Heart right ventricle (tissue), 16 donors: Measurements from ENCODE around the gene IFI30. TPM values are rescaled to one million over a fixed set of nuclear protein-coding genes. Genes with fewer than 3 reads are reported as not detected.

ENCODE experiments used
- ATAC-seq, 8 donors: fragments of 200-7000 bp; cut with Tn5 transposase; one replicate each; pipeline ENCODE4 v1.9.1; 2020; ENCODE audit warnings: mild to moderate bottlenecking in 8 of 8, moderate library complexity in 8 of 8, moderate number of reproducible peaks in 1 of 8
- DNase-seq, 2 donors: peaks; one replicate each; pipeline ENCODE4 v3.0.0-alpha.2; 2020
- H3K27ac ChIP-seq, 10 donors: fragments of 200-600 bp; sonication (generic) in 2 of 10; one replicate each; pipeline versions ENCODE4 v1.5.0 to v1.8.0; 2020 to 2022; ENCODE audit warnings: mild to moderate bottlenecking in 3 of 10
- H3K27me3 ChIP-seq, 7 donors: fragments of 200-600 bp; one replicate each; pipeline ENCODE4 v1.8.0; 2021 to 2022; ENCODE audit warnings: mild to moderate bottlenecking in 2 of 7
- H3K36me3 ChIP-seq, 9 donors: fragments of 200-600 bp; sonication (generic) in 1 of 9; one replicate each; pipeline versions ENCODE4 v1.5.0 to v1.8.0; 2020 to 2022; ENCODE audit warnings: mild to moderate bottlenecking in 2 of 9
- H3K4me1 ChIP-seq, 9 donors: fragments of 200-600 bp; sonication (generic) in 1 of 9; one replicate each; pipeline versions ENCODE4 v1.5.0 to v1.8.0; 2020 to 2022; ENCODE audit warnings: mild to moderate bottlenecking in 4 of 9
- H3K4me3 ChIP-seq, 10 donors: fragments of 200-600 bp; sonication (generic) in 2 of 10; one replicate each; pipeline versions ENCODE4 v1.5.0 to v1.8.0; 2020 to 2022; ENCODE audit warnings: mild to moderate bottlenecking in 7 of 10, moderate library complexity in 2 of 10
- H3K9me3 ChIP-seq, 11 donors: fragments of 200-600 bp in 10 of 11; sonication (generic) in 2 of 11; one replicate each; pipeline versions ENCODE4 v1.5.0 to v1.8.0; 2013 to 2022; ENCODE audit warnings: mild to moderate bottlenecking in 2 of 11, control low read depth in 1 of 11, moderate library complexity in 1 of 11
- CTCF ChIP-seq, 9 donors: fragments of 200-600 bp; sonication (generic) in 2 of 9; IDR thresholded peaks; one replicate each; pipeline versions ENCODE4 v1.5.0 to v1.8.0; 2021 to 2022; ENCODE audit warnings: antibody characterized with exemption in 9 of 9, mild to moderate bottlenecking in 5 of 9, moderate library complexity in 1 of 9
- WGBS, 2 donors: extraction: QIAGEN DNeasy Blood & Tissue Kit; methylation state at CpG; one replicate each; pipeline ENCODE4 v1.1.7; 2013; ENCODE audit warnings: inconsistent platforms in 1 of 2; 5-methylcytosine and 5-hydroxymethylcytosine counted together
- intact Hi-C, 10 donors: fragments of 100-400 bp; cut with DNase I; formaldehyde crosslinking; loops; one replicate each; pipeline versions ENCODE4 v1.11.1 to v1.14.2; 2022
- polyA plus RNA-seq, 2 donors: library from polyadenylated mRNA; stranded (reverse); fragments of 200-250 nt; gene quantifications; one replicate each; pipeline ENCODE4 v1.2.3, GENCODE V29; 2013
- total RNA-seq, 10 donors: library from RNA; stranded (reverse); fragmentation: NEBNext Ultra II Directional in 3 of 10; extraction: Animal tissue kit (Norgen Biotek cat#: 25700) in 3 of 10; gene quantifications; one replicate each; pipeline versions ENCODE4 v1.2.1 to v1.2.4, GENCODE V29; 2021 to 2023
- donor health status: Arrhythmogenic right ventricular cardiomyopathy.
- donor health status: ischemic (EF 13 %, LVEDD 7.1; RV severe dilation, severe dysfunction).
- donor health status: healthy with polysubstance abuse.
- donor health status: DM: no; HTN: yes; CAD: no.
- donor health status: DM: no; HTN: no; CAD: no.
- donor health status: ischemic (EF 25% LVEDD 6.9; RV normal size, moderate dysfunction).
- donor health status: ischemic (EF 25% LVEDD 5.7; RV mildly dilated, moderate dysfunction).
- donor health status: healthy.
- donor health status: DM: yes; HTN: yes; CAD: no.
- donor health status: Ischemic cardiomyopathy.
- donor health status: ischemic (EF 35%, LVEDD 5.7; RV mildly dilated, moderate dysfunction).
- donor health status: nonischemic (EF 11% LVEDD 7.7; RV severe dilation, severe dysfunction).
- donor health status: DM: yes; HTN: yes; CAD: no.
- donor health status: PGD.
- donor health status: ischemic (EF 29% LVEDD 5.4; RV normal size, mild dysfunction).
- donor health status: nonischemic (EF 23%, LVEDD 6.1; RV moderate dilation, normal function).

Gene IFI30
- total and polyA plus RNA-seq, 12 donors, result 6.5 to 241 (median 11.9) TPM

- H3K4me1 ChIP-seq, result peaks cover 11 to 35% (median 22%) of the 10 kb centered on the region in 9 donors
- intact Hi-C loops, result loop anchor here in 6 of 10 donors (5.0 to 10.0 kb wide), 5 partner anchors 121 to 211 kb away; partner anchors contain the start of genes SSBP4 (in 3 of the 6), LRRC25 (in 1 of the 6) and LSM4 (in 1 of the 6)
- no peaks in the 10 kb centered on the region for H3K9me3 ChIP-seq
- TF ChIP-seq CTCF (IDR thresholded peaks at IDR 0.05), result no peak
- peaks cover 0 to 4% (median 0%) of the 10 kb centered on the region in 7 donors for H3K27me3 ChIP-seq
- peak overlapping the region; percentile 45 to 80 (median 72) for H3K4me3 ChIP-seq
- peak overlapping the region in 9 of 10 donors; percentile 52 to 95 (median 64) for H3K27ac ChIP-seq
- ATAC-seq (peak in 2 of 8 donors; percentile 1 to 32), DNase-seq (peak; percentile 39 to 62)
- H3K36me3 ChIP-seq, result peaks cover 0 to 33% (median 13%) of the 10 kb centered on the region in 9 donors
- WGBS, 2 donors, result 1% methylated on average over 38 of the region's 38 CpGs
These were observed 29.8 kb downstream of the IFI30 start for GRCh38 chr19:18203408-18203862.

DNA sequence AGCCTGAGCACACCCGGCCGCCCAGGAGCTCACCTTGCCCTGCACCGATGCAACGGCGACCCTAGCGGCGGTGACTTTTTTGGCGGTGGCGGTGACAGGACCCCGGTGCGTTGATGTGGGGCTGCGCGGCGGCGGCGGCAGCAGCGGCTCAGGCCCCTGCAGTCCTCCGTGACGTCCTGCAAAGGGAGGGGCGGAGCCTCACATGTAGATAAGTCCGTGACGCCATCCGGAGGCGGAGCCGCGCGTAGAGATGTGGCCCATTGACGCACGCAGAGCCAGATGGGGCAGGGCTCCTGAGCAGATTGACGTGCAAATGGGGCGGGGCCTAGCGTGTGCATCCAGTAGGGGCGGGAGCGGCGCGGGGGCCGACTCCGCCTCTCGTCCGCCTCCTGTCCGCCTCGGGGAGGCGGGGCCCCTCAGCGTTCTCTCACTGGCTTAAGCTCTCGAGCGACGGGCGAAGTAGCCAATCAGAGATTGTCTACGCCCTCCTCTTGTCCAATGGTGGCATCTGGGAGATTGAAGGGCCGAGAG is 30.3 kb downstream of the IFI30 start, which contains the start of gene RAB3A:
Gene RAB3A (minus strand): TSS at position 180 of the 531 bp plus-strand sequence. CDS start 1,302 bp downstream, outside the sequence.
- ATAC-seq (peak; percentile 93 to 96 (median 94)), DNase-seq (peak; percentile 100)
- H3K36me3 ChIP-seq, result peaks cover 0 to 28% (median 12%) of the 10 kb centered on the region in 9 donors
- peaks cover 0 to 8% (median 0%) of the 10 kb centered on the region in 7 donors for H3K27me3 ChIP-seq
- H3K4me3 ChIP-seq, result peak within 1 kb of the TSS; percentile 51 to 80 (median 72)
- 0% methylated on average over 50 of the region's 50 CpGs for WGBS, 2 donors
- peak within 1 kb of the TSS; percentile 94 to 100 (median 97) for H3K27ac ChIP-seq
- peaks cover 11 to 35% (median 22%) of the 10 kb centered on the region in 9 donors for H3K4me1 ChIP-seq
- peak in 2 of 9 donors; percentile 12 to 21 for TF ChIP-seq CTCF (IDR thresholded peaks at IDR 0.05)
- H3K9me3 ChIP-seq, result no peaks in the 10 kb centered on the region
- intact Hi-C loops, result loop anchor here in 8 of 10 donors (1.0 to 10.0 kb wide), 9 partner anchors 12 to 211 kb away; partner anchors contain the start of genes SSBP4 (in 3 of the 8), LRRC25 (in 1 of the 8), LSM4 (in 1 of the 8) and PDE4C (in 1 of the 8)

DNA sequence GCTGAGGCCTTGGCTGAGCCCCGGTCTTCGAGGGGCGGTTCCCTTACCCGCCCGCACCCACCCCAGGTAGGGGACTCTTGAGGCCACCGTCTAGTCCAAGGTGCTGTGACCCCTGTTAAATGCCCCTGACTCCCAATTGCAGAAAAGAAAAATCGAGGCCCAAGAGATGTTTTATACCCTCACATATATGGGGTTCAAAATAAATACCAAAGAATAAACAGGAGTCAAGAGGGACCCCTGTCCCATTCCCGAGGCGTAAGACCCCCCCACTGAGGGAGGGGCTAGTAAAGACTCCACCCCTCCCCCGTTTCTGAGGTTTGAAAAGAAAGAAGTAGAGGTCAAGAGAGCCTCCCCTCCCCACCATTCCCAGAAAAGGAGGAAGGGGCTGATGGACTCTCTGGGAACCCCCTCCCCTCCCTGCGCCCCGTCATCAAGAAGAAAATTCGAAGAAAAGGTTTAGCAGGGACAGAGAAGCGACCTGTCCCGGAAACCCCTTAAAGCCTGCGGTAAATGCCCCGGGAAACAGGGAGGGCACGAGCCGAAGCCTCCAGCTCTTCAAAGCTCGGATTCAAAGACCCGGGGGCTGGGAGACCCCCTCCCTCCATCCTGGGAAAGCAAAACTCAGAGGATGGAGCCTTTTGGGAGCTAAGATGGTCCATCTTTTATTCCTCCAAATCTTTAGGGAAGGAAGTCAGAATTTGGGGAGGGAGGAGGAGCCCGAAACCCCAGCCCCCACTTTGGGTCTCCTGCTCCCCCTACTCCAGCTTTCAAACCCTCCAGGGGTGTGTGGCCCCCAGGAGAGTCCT is 31.0 kb downstream of the IFI30 start:
- peaks cover 11 to 35% (median 22%) of the 10 kb centered on the region in 9 donors for H3K4me1 ChIP-seq
- intact Hi-C loops, result loop anchor here in 9 of 10 donors (1.0 to 10.0 kb wide), 13 partner anchors 12 to 210 kb away; partner anchors contain the start of genes LSM4 (in 3 of the 9), SSBP4 (in 3 of the 9), LRRC25 (in 1 of the 9) and PDE4C (in 1 of the 9)
- TF ChIP-seq CTCF (IDR thresholded peaks at IDR 0.05), result no peak
- peak overlapping the region; percentile 94 to 100 (median 97) for H3K27ac ChIP-seq
- peaks cover 0 to 11% (median 2%) of the 10 kb centered on the region in 7 donors for H3K27me3 ChIP-seq
- DNase-seq, result peak; percentile 43 to 80
- H3K36me3 ChIP-seq, result peaks cover 0 to 22% (median 8%) of the 10 kb centered on the region in 9 donors
- peak overlapping the region; percentile 40 to 80 (median 65) for H3K4me3 ChIP-seq
- 0 to 1% methylated on average over 22 of the region's 22 CpGs for WGBS, 2 donors
- ATAC-seq, result peak; percentile 6 to 58 (median 29)
- no peaks in the 10 kb centered on the region for H3K9me3 ChIP-seq
